HepG2 (cell line): Measurements from ENCODE around the gene CEP68. TPM values are rescaled to one million over a fixed set of nuclear protein-coding genes. Genes with fewer than 3 reads are reported as not detected.
A peak's percentile ranks its signal among the peaks of the same experiment; 100 is the strongest.

Experiments
- BATF2 ChIP-seq: sonication (generic); formaldehyde crosslinking; IDR thresholded peaks from 2 replicates; pipeline ENCODE4 v1.8.0; 2022; ENCODE audit warnings: mild to moderate bottlenecking, missing genetic modification reagents, moderate library complexity
- CHCHD3 ChIP-seq: sonication (generic); formaldehyde crosslinking; IDR thresholded peaks from 2 replicates; pipeline ENCODE4 v1.8.0; 2022; ENCODE audit warnings: mild to moderate bottlenecking, missing genetic modification reagents, moderate library complexity
- DMAP1 ChIP-seq: IDR thresholded peaks from 2 replicates; pipeline ENCODE4 v1.6.1; 2016
- GABPA ChIP-seq, 2 experiments: IDR thresholded peaks; 2 replicates each; pipeline ENCODE4 v1.6.1; 2011 to 2016; ENCODE audit warnings: low read depth in 2 of 2, low read length in 1 of 2, missing biosample characterization in 1 of 2, missing genetic modification characterization in 1 of 2
- HMG20A ChIP-seq: IDR thresholded peaks from 2 replicates; pipeline ENCODE4 v1.6.1; 2016; ENCODE audit warnings: borderline replicate concordance
- MAF1 ChIP-seq: sonication (generic); formaldehyde crosslinking; IDR thresholded peaks from 2 replicates; pipeline ENCODE4 v1.5.0; 2020; ENCODE audit warnings: missing genetic modification reagents, borderline replicate concordance
- PBX3 ChIP-seq: sonication (generic); formaldehyde crosslinking; IDR thresholded peaks from 2 replicates; pipeline ENCODE4 v1.8.1; 2023; ENCODE audit warnings: missing genetic modification reagents, inconsistent platforms, borderline replicate concordance
- PCBP2 ChIP-seq: fragments of 200-400 bp; formaldehyde crosslinking; optimal IDR thresholded peaks from 2 replicates; pipeline ENCODE3; 2018; ENCODE audit warnings: low read length, low read depth; ENCODE audit not compliant: poor library complexity, severe bottlenecking
- PTBP1 ChIP-seq: fragments of 200-400 bp; formaldehyde crosslinking; IDR thresholded peaks from 2 replicates; pipeline ENCODE4 v1.6.1; 2018; ENCODE audit warnings: low read length, low read depth; ENCODE audit not compliant: poor library complexity, severe bottlenecking
- RFXAP ChIP-seq: sonication (generic); formaldehyde crosslinking; IDR thresholded peaks from 2 replicates; pipeline ENCODE4 v1.4.0; 2020; ENCODE audit warnings: missing genetic modification reagents, borderline replicate concordance
- SNAI1 ChIP-seq: sonication (generic); formaldehyde crosslinking; IDR thresholded peaks from 2 replicates; pipeline ENCODE4 v1.5.0; 2020; ENCODE audit warnings: mild to moderate bottlenecking, missing genetic modification reagents, borderline replicate concordance
- SP5 ChIP-seq: IDR thresholded peaks from 2 replicates; pipeline ENCODE4 v1.6.1; 2016; ENCODE audit warnings: low read depth, borderline replicate concordance
- ZBTB33 ChIP-seq: sonication (generic); formaldehyde crosslinking; IDR thresholded peaks from 2 replicates; pipeline ENCODE4 v1.4.0; 2020; ENCODE audit warnings: missing genetic modification reagents
- ZC3H13 ChIP-seq: sonication (generic); formaldehyde crosslinking; IDR thresholded peaks from 2 replicates; pipeline ENCODE4 v1.8.1; 2023; ENCODE audit warnings: mild to moderate bottlenecking, missing genetic modification reagents, moderate library complexity
- ZFP41 ChIP-seq: sonication (generic); formaldehyde crosslinking; IDR thresholded peaks from 2 replicates; pipeline ENCODE4 v1.4.0; 2020; ENCODE audit warnings: mild to moderate bottlenecking, missing genetic modification reagents, borderline replicate concordance
- ZNF296 ChIP-seq: sonication (generic); formaldehyde crosslinking; conservative IDR thresholded peaks from 2 replicates; pipeline ENCODE4 v1.5.0; 2020; ENCODE audit warnings: mild to moderate bottlenecking, missing genetic modification reagents
- ZNF317 ChIP-seq: sonication (generic); formaldehyde crosslinking; IDR thresholded peaks from 2 replicates; pipeline ENCODE4 v1.5.0; 2020; ENCODE audit warnings: mild to moderate bottlenecking, missing genetic modification reagents
- ZNF333 ChIP-seq: sonication (generic); formaldehyde crosslinking; IDR thresholded peaks from 2 replicates; pipeline ENCODE4 v1.4.0; 2020; ENCODE audit warnings: mild to moderate bottlenecking, missing genetic modification reagents, borderline replicate concordance
- ZNF563 ChIP-seq: sonication (generic); formaldehyde crosslinking; IDR thresholded peaks from 2 replicates; pipeline ENCODE4 v1.8.0; 2022; ENCODE audit warnings: mild to moderate bottlenecking, moderate library complexity, missing genetic modification reagents
- ZNF629 ChIP-seq: sonication (generic); formaldehyde crosslinking; conservative IDR thresholded peaks from 2 replicates; pipeline ENCODE4 v1.5.0; 2020; ENCODE audit warnings: missing genetic modification reagents
- ZNF674 ChIP-seq: sonication (generic); formaldehyde crosslinking; IDR thresholded peaks from 2 replicates; pipeline ENCODE4 v1.5.0; 2020; ENCODE audit warnings: low read depth, mild to moderate bottlenecking, missing genetic modification reagents
- ZNF781 ChIP-seq: sonication (generic); formaldehyde crosslinking; IDR thresholded peaks from 2 replicates; pipeline ENCODE4 v1.5.1; 2020; ENCODE audit warnings: borderline replicate concordance, mild to moderate bottlenecking, missing genetic modification reagents; ENCODE audit errors: not compliant biosample characterization
- ZNF800 ChIP-seq: sonication (generic); formaldehyde crosslinking; IDR thresholded peaks from 2 replicates; pipeline ENCODE4 v1.4.0; 2020; ENCODE audit warnings: missing genetic modification reagents
- polyA plus RNA-seq, 8 experiments: library from polyadenylated mRNA; depleted of rRNA in 3 of 8; stranded (reverse) in 7 of 8; unstranded in 1 of 8; fragments of >200 nt; fragmentation: Illumina TruSeq in 4 of 8; extraction: Trizol in 4 of 8; gene quantifications; 2 replicates each; pipeline versions ENCODE4 v1.2.1 to v1.2.3, GENCODE V29; 2011 to 2016; ENCODE audit warnings: low read depth in 4 of 8, missing spikeins in 1 of 8, mixed read lengths in 1 of 8; ENCODE audit not compliant: insufficient read depth in 1 of 8
- total RNA-seq, 5 experiments: library from RNA; depleted of rRNA; stranded (reverse); fragments of >200 nt; fragmentation: Illumina TruSeq; extraction: Trizol; gene quantifications; 2 replicates each; pipeline ENCODE4 v1.2.3, GENCODE V29; 2016; ENCODE audit warnings: low read depth in 1 of 5

CEP68 gene
- total and polyA plus RNA-seq, 2 of the 13 experiments (the other 11 are each of a cell fraction or from before 2014, with no cell fraction given), result 5.7 to 9.3 TPM

- TF ChIP-seq ZNF800 (CRISPR knock-in tag) (no peak), HMG20A (CRISPR knock-in tag) (no peak), PBX3 (CRISPR knock-in tag) (no peak), GABPA (IDR thresholded peaks at IDR 0.05; ENCODE audit: low read depth, low read length) (peak; percentile 23; the same call in 1 of the 2 replicates), GABPA (CRISPR knock-in tag; IDR thresholded peaks at IDR 0.05; ENCODE audit: low read depth) (peak; percentile 78), RFXAP (CRISPR knock-in tag) (0 out of 2 replicates have a peak, but pooled peaks have one; percentile 3), ZNF317 (peak; percentile 94), ZC3H13 (CRISPR knock-in tag) (peak; percentile 56; the same call in 1 of the 2 replicates), ZBTB33 (CRISPR knock-in tag) (peak; percentile 7; the same call in 1 of the 2 replicates), ZFP41 (CRISPR knock-in tag) (no peak), SNAI1 (CRISPR knock-in tag) (0 out of 2 replicates have a peak, but pooled peaks have one; percentile 71), BATF2 (CRISPR knock-in tag) (no peak), ZNF674 (CRISPR knock-in tag) (no peak), DMAP1 (CRISPR knock-in tag) (peak; percentile 88), PCBP2 (no peak), PTBP1 (no peak), ZNF296 (CRISPR knock-in tag) (no peak), ZNF563 (CRISPR knock-in tag) (peak; percentile 78; the same call in 1 of the 2 replicates), ZNF781 (no peak), ZNF333 (CRISPR knock-in tag) (peak; percentile 98; the same call in 1 of the 2 replicates), CHCHD3 (CRISPR knock-in tag) (peak; percentile 56; the same call in 1 of the 2 replicates), SP5 (peak; percentile 61; the same call in 1 of the 2 replicates), ZNF629 (no peak), MAF1 (CRISPR knock-in tag) (no peak)
Observed at GRCh38 chr2:65129826-65130663, 73.8 kb downstream of the CEP68 start, which contains the start of gene RAB1A (continued).
